Measurements from ENCODE around the gene CAMTA1. TPM values are rescaled to one million over a fixed set of nuclear protein-coding genes. Genes with fewer than 3 reads are reported as not detected.
"Not testable (repeated sequence)": the region's sequence is repeated elsewhere in the genome, so short reads cannot be mapped to it uniquely, and the experiment has no call there.

CAMTA1 gene
- polyA plus RNA-seq, 1 donor from 2014 or later: 162 TPM

- Histone ChIP-seq H2AFZ (ENCODE audit: low read depth, low read length) (no peak overlapping the region), H3K36me3 (ENCODE audit: insufficient read depth, low read length) (no peaks in the 10 kb centered on the region), H3K4me2 (ENCODE audit: low read length) (no peak overlapping the region), H3K9me3 (ENCODE audit: low read length) (peaks cover 3% of the 10 kb centered on the region), H3K27ac (ENCODE audit: low read length) (no peak overlapping the region), H3K9ac (ENCODE audit: low read length) (no peak overlapping the region), H3F3A (ENCODE audit: insufficient read depth, low read length, poor library complexity, severe bottlenecking) (no peaks in the 10 kb centered on the region), H3K27me3 (ENCODE audit: insufficient read depth, low read depth, low read length) (no peaks in the 10 kb centered on the region), H3K79me2 (replicated peaks; ENCODE audit: insufficient read depth, low read length) (no peaks in the 10 kb centered on the region), H3K4me3 (ENCODE audit: low read length) (no peak overlapping the region), H3K9me2 (ENCODE audit: insufficient read depth, low read length) (no peaks in the 10 kb centered on the region), H4K20me1 (ENCODE audit: insufficient read depth) (no peaks in the 10 kb centered on the region)
- no peak for TF ChIP-seq TAF1 (IDR thresholded peaks at IDR 0.05; ENCODE audit: low read depth)
- TF ChIP-seq EP300 (conservative IDR thresholded peaks at IDR 0.05; ENCODE audit: poor library complexity, severe bottlenecking): no peak
- TF ChIP-seq SMC3 (conservative IDR thresholded peaks at IDR 0.05; ENCODE audit: poor library complexity): no peak
- no peak for TF ChIP-seq CTCF (IDR thresholded peaks at IDR 0.05; ENCODE audit: poor library complexity, severe bottlenecking)
- no peak for TF ChIP-seq POLR2AphosphoS5 (IDR thresholded peaks at IDR 0.05)
- TF ChIP-seq REST (IDR thresholded peaks at IDR 0.05; ENCODE audit: borderline replicate concordance): no peak
Measured at GRCh38 chr1:7789828-7790227, 1004.6 kb downstream of the CAMTA1 start.

- not testable (repeated sequence) for H3K27ac ChIP-seq (ENCODE audit: low read length); H3K27me3 ChIP-seq (ENCODE audit: insufficient read depth, low read depth, low read length); H3K9ac ChIP-seq (ENCODE audit: low read length); H2AFZ ChIP-seq (ENCODE audit: low read depth, low read length); H3K36me3 ChIP-seq (ENCODE audit: insufficient read depth, low read length); H3K4me2 ChIP-seq (ENCODE audit: low read length); H3K79me2 ChIP-seq (replicated peaks; ENCODE audit: insufficient read depth, low read length); H4K20me1 ChIP-seq (ENCODE audit: insufficient read depth); H3K9me3 ChIP-seq (ENCODE audit: low read length); H3F3A ChIP-seq (ENCODE audit: insufficient read depth, low read length, poor library complexity, severe bottlenecking); H3K4me3 ChIP-seq (ENCODE audit: low read length); H3K9me2 ChIP-seq (ENCODE audit: insufficient read depth, low read length)
Measured at GRCh38 chr1:7791027-7791426, 1005.8 kb downstream of the CAMTA1 start.

GRCh38 chr1:7795406-7795805, 1010.2 kb downstream of the CAMTA1 start:
- H3K4me3 ChIP-seq (ENCODE audit: low read length): no peak overlapping the region
- TF ChIP-seq TAF1 (IDR thresholded peaks at IDR 0.05; ENCODE audit: low read depth) (no peak), CTCF (IDR thresholded peaks at IDR 0.05; ENCODE audit: poor library complexity, severe bottlenecking) (no peak), MXI1 (conservative IDR thresholded peaks at IDR 0.05; ENCODE audit: poor library complexity, severe bottlenecking) (no peak), EZH2 (IDR thresholded peaks at IDR 0.05; ENCODE audit: borderline replicate concordance, insufficient read depth, low read length, poor library complexity, severe bottlenecking) (no peak), EP300 (conservative IDR thresholded peaks at IDR 0.05; ENCODE audit: poor library complexity, severe bottlenecking) (no peak), SMC3 (conservative IDR thresholded peaks at IDR 0.05; ENCODE audit: poor library complexity) (no peak), RAD21 (conservative IDR thresholded peaks at IDR 0.05) (no peak), POLR2AphosphoS5 (IDR thresholded peaks at IDR 0.05) (no peak), REST (IDR thresholded peaks at IDR 0.05; ENCODE audit: borderline replicate concordance) (no peak)
- no peaks in the 10 kb centered on the region for H3F3A ChIP-seq (ENCODE audit: insufficient read depth, low read length, poor library complexity, severe bottlenecking)
- H3K4me2 ChIP-seq (ENCODE audit: low read length): no peak overlapping the region
- no peaks in the 10 kb centered on the region for H3K36me3 ChIP-seq (ENCODE audit: insufficient read depth, low read length)
- H3K9ac ChIP-seq (ENCODE audit: low read length): no peak overlapping the region
- H4K20me1 ChIP-seq (ENCODE audit: insufficient read depth): no peaks in the 10 kb centered on the region
- H3K9me3 ChIP-seq (ENCODE audit: low read length): peaks cover 3% of the 10 kb centered on the region
- H3K27me3 ChIP-seq (ENCODE audit: insufficient read depth, low read depth, low read length): no peaks in the 10 kb centered on the region
- H3K27ac ChIP-seq (ENCODE audit: low read length): no peak overlapping the region
- no peaks in the 10 kb centered on the region for H3K9me2 ChIP-seq (ENCODE audit: insufficient read depth, low read length)
- no peaks in the 10 kb centered on the region for H3K79me2 ChIP-seq (replicated peaks; ENCODE audit: insufficient read depth, low read length)
- no peak overlapping the region for H2AFZ ChIP-seq (ENCODE audit: low read depth, low read length)

Measured in neural cell (in vitro differentiated cells).